Esophagus muscularis mucosa (tissue), 3 donors: ENCODE results near the gene MAP4K1.

Experiments
- CTCF ChIP-seq, 3 experiments: fragments of 200-600 bp in 2 of 3; fragments of 450-650 bp in 1 of 3; sonication (generic) in 2 of 3; IDR thresholded peaks; one replicate each; pipeline ENCODE4 v1.5.1; 2017 to 2019; ENCODE audit warnings: antibody characterized with exemption in 3 of 3, mild to moderate bottlenecking in 2 of 3, moderate library complexity in 1 of 3
- POLR2AphosphoS5 ChIP-seq, 2 donors: sonication (generic); formaldehyde crosslinking; IDR thresholded peaks; one replicate each; pipeline ENCODE4 v1.6.1; 2017; ENCODE audit warnings: antibody characterized with exemption in 2 of 2

DNA sequence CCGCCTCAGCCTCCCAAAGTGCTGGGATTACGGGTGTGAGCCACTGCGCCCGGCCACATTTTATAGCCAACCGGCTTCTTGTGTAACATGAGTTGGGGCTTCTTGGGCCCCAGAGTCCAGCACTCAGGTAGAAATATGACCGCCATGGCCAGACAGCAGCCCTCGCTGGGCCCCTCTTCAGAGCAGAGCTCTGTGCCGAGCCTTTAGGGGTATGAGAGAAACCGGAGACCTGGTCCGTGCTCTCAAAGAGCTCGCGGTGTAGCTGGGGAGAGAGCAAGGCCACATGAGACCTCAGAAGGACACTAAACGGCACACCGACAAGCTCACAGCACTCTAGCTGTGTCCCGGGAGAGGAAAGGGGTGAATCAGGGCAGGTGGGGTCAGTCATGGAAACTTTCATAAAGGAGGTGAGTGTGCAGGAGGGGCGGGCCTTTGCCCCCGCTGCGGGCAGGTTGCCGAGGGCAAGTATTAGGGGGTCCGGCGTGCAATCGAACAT is 45.5 kb upstream of the MAP4K1 start:
- TF ChIP-seq CTCF (IDR thresholded peaks at IDR 0.05) (no peak), POLR2AphosphoS5 (IDR thresholded peaks at IDR 0.05) (no peak)
